Kidney epithelial cell (primary cell): ENCODE measurements around the gene LRRN2. TPM values are rescaled to one million over a fixed set of nuclear protein-coding genes. Genes with fewer than 3 reads are reported as not detected.

Experiments
- DNase-seq: peaks from one replicate; pipeline ENCODE4 v3.0.0-alpha.2; 2010; ENCODE audit warnings: low read depth
- H3K27me3 ChIP-seq: 2 replicates; pipeline ENCODE4 v1.6.0; 2011; ENCODE audit warnings: low read length; ENCODE audit not compliant: control insufficient read depth, insufficient read depth
- H3K36me3 ChIP-seq: 2 replicates; pipeline ENCODE4 v1.5.1; 2011; ENCODE audit warnings: low read length; ENCODE audit not compliant: control insufficient read depth, insufficient read depth
- H3K4me3 ChIP-seq: 2 replicates; pipeline ENCODE4 v1.5.1; 2011; ENCODE audit warnings: low read depth, mild to moderate bottlenecking, control low read depth, low read length
- total RNA-seq: library from RNA; depleted of rRNA; stranded (reverse); fragments of >200 nt; gene quantifications from 2 replicates; pipeline ENCODE4 v1.2.3, GENCODE V29; 2015
- TF ChIP-seq, protein P1 (sequence below): IDR thresholded peaks from 2 replicates; pipeline ENCODE4 v1.5.1; 2011; ENCODE audit warnings: mild to moderate bottlenecking, moderate library complexity, low read length, control low read depth, inconsistent platforms; ENCODE audit not compliant: insufficient read depth, poor library complexity, severe bottlenecking

LRRN2 gene
- total RNA-seq, 1 donor from 2014 or later, result 7.6 TPM

DNA sequence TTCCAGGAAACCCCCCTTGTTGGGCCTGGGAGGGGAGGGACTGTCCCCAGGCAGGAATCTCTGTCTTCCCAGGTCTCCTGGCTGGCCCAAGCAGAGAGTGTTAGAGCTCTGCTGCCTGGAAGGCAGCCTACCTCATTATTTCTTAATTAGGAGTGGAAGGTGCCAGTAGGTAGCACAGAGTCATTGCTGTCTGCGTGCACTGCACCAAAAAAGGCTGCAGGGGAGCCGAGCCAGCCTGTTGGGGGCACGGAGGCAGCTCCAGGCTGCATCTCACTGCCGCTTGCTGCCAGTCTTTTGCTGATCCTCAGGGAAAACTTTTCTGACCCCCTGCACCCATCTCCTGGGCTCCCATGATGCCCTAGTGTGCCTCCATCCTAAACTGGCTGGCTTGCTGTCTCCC is 58.1 kb downstream of the LRRN2 start:
- Histone ChIP-seq H3K4me3 (no peak overlapping the region), H3K36me3 (no peaks in the 10 kb centered on the region), H3K27me3 (peaks cover 2% of the 10 kb centered on the region)
- TF ChIP-seq, protein P1, sequence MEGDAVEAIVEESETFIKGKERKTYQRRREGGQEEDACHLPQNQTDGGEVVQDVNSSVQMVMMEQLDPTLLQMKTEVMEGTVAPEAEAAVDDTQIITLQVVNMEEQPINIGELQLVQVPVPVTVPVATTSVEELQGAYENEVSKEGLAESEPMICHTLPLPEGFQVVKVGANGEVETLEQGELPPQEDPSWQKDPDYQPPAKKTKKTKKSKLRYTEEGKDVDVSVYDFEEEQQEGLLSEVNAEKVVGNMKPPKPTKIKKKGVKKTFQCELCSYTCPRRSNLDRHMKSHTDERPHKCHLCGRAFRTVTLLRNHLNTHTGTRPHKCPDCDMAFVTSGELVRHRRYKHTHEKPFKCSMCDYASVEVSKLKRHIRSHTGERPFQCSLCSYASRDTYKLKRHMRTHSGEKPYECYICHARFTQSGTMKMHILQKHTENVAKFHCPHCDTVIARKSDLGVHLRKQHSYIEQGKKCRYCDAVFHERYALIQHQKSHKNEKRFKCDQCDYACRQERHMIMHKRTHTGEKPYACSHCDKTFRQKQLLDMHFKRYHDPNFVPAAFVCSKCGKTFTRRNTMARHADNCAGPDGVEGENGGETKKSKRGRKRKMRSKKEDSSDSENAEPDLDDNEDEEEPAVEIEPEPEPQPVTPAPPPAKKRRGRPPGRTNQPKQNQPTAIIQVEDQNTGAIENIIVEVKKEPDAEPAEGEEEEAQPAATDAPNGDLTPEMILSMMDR, result no peak
- no peak for DNase-seq

DNA sequence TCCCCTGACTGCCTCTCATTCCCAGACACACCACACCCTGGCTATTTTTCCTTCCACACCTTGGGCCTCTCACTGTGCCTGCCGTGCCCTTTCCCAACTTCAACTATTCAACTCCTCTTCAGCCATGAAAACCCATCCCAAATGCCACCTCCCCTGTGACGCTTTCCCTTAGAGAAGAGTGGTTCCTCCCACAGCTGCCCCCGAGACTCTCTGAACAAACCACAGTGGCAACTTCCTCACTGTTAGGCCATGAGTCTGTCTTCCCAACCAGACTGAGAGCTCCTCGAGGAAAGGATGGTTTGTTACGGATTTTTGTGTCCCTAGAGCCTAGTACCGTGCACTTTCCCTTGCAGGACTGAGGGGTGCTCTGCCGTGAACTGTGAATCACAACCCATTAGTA is 59.2 kb downstream of the LRRN2 start:
- H3K36me3 ChIP-seq, result no peaks in the 10 kb centered on the region
- no peak overlapping the region for H3K4me3 ChIP-seq
- H3K27me3 ChIP-seq, result peaks cover 2% of the 10 kb centered on the region
- TF ChIP-seq, protein P1, result no peak
- DNase-seq, result no peak

DNA sequence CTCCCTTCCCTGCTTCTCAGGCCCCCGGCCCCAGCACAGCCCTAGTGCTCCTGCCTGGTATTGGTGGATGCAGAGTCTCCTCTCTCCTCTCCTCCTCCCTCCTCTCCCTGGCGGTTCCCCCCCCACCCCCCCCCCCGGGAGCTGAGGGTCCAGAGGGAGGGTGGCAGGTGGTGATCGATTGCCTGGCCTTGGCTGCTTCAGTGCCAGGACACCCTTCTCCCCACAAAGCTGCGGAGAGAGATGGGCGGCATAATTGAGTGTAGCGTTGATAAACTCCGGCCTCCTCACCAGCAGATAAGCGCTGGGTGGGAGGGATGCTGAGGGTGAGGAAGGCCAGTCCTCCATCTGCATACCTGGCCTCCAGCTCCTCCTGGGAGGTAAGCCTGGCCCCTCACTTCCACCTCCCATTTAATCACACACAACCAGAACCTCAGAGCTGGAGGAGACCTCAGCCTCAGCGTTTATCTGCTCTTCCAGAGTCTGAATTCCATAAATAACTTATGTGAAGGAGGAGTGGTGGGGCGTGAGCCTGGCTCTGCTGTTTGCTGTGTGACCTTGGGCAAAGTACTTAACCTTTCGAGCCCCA is 60.8 kb downstream of the LRRN2 start:
- Histone ChIP-seq H3K4me3 (no peak overlapping the region), H3K27me3 (peaks cover 2% of the 10 kb centered on the region), H3K36me3 (no peaks in the 10 kb centered on the region)
- DNase-seq, result no peak
- TF ChIP-seq, protein P1, result no peak

GRCh38 chr1:204623894-204624361 is 61.6 kb downstream of the LRRN2 start:
- no peaks in the 10 kb centered on the region for H3K36me3 ChIP-seq
- TF ChIP-seq, protein P1, result peak; percentile 36
- peaks cover 2% of the 10 kb centered on the region for H3K27me3 ChIP-seq
- H3K4me3 ChIP-seq, result no peak overlapping the region
- DNase-seq, result no peak

- Histone ChIP-seq H3K4me3 (no peak overlapping the region), H3K36me3 (no peaks in the 10 kb centered on the region), H3K27me3 (peaks cover 2% of the 10 kb centered on the region)
- peak; percentile 28 for DNase-seq
- TF ChIP-seq, protein P1, result no peak
These were observed 62.1 kb downstream of the LRRN2 start for GRCh38 chr1:204623365-204623893.

- no peaks in the 10 kb centered on the region for H3K36me3 ChIP-seq
These were observed 63.5 kb downstream of the LRRN2 start for GRCh38 chr1:204621996-204622395.

More at GRCh38 chr1:204621996-204622395, 63.5 kb downstream of the LRRN2 start:
- DNase-seq, result no peak
- H3K27me3 ChIP-seq, result no peaks in the 10 kb centered on the region
- no peak overlapping the region for H3K4me3 ChIP-seq
- TF ChIP-seq, protein P1, result no peak
